Stimulated activated CD8-positive, alpha-beta memory T cell treated with anti-CD3 and anti-CD28 coated beads, Interleukin-7, amount 100 ng/mL, for 4 hours (primary cell): Measurements from ENCODE around the gene AARSD1.
"Not testable (repeated sequence)": the region's sequence is repeated elsewhere in the genome, so short reads cannot be mapped to it uniquely, and the experiment has no call there.

Experiments
- DNase-seq, 2 donors: peaks; one replicate each; pipeline ENCODE4 v3.0.0-alpha.2; 2020; ENCODE audit warnings: low read depth in 2 of 2

AARSD1 gene

GRCh38 chr17:42920106-42920900 lies 44.0 kb downstream of the AARSD1 start:
- no peak for DNase-seq

GRCh38 chr17:42919522-42920077 lies 44.7 kb downstream of the AARSD1 start:
- not testable (repeated sequence) for DNase-seq

- DNase-seq = no peak
Measured at GRCh38 chr17:42918902-42919521, 45.2 kb downstream of the AARSD1 start.

GRCh38 chr17:42917236-42917603 lies 47.0 kb downstream of the AARSD1 start:
- DNase-seq = no peak

- DNase-seq = not testable (repeated sequence)
Measured at GRCh38 chr17:42916388-42917235, 47.6 kb downstream of the AARSD1 start.

GRCh38 chr17:42915288-42915687 lies 49.0 kb downstream of the AARSD1 start:
- DNase-seq = not testable (repeated sequence)

GRCh38 chr17:42913981-42914617 lies 50.2 kb downstream of the AARSD1 start:
- no peak for DNase-seq

- DNase-seq = no peak
Measured at GRCh38 chr17:42913522-42913921, 50.7 kb downstream of the AARSD1 start.

- no peak for DNase-seq
Measured at GRCh38 chr17:42908872-42909700, 55.2 kb downstream of the AARSD1 start.

- no peak for DNase-seq
Measured at GRCh38 chr17:42906772-42907446, 57.3 kb downstream of the AARSD1 start.

- DNase-seq = no peak
Measured at GRCh38 chr17:42904110-42904469, 60.2 kb downstream of the AARSD1 start.

GRCh38 chr17:42901535-42902229 lies 62.6 kb downstream of the AARSD1 start:
- DNase-seq = no peak
